GM19025 (cell line): ENCODE measurements around the gene MYO10.
"Not testable (repeated sequence)": the region's sequence is repeated elsewhere in the genome, so short reads cannot be mapped to it uniquely, and the experiment has no call there.

Experiments
- ATAC-seq: cut with Tn5 transposase; IDR thresholded peaks from one replicate; pipeline ENCODE4 v1.9.1; 2021; ENCODE audit warnings: mild to moderate bottlenecking, low read depth, moderate library complexity; ENCODE audit not compliant: unreplicated experiment

The MYO10 gene

GRCh38 chr5:16757146-16757545 lies 178.9 kb downstream of the MYO10 start:
- no peak for ATAC-seq

GRCh38 chr5:16756692-16757091 lies 179.4 kb downstream of the MYO10 start:
- no peak for ATAC-seq

GRCh38 chr5:16755641-16756040 lies 180.4 kb downstream of the MYO10 start:
- no peak for ATAC-seq

- ATAC-seq, result no peak
Observed at GRCh38 chr5:16754601-16755000, 181.5 kb downstream of the MYO10 start.

- no peak for ATAC-seq
Observed at GRCh38 chr5:16754086-16754485, 182.0 kb downstream of the MYO10 start.

GRCh38 chr5:16750445-16750844 lies 185.6 kb downstream of the MYO10 start:
- ATAC-seq, result no peak

DNA sequence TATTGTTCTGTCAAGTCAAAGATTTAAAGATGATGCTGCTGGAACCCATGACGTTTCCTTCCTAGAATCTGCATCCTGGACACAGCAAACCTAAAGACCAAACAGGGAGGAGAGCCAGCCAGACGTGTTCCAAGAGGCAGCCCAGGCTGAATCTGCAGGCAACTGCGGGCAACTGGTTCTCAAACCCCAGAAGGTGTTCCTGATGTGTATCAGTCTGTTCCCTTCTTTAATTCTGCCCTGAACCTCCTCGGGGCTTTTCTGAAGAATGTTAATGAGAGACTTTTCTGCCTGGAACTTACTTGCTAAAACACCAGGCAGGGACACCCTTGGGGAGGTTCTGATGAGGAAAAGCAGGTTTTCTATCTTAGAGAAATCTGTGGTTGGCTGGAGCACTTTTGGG lies 186.5 kb downstream of the MYO10 start:
- no peak for ATAC-seq

GRCh38 chr5:16744164-16744880 lies 191.8 kb downstream of the MYO10 start:
- no peak for ATAC-seq

- no peak for ATAC-seq
Observed at GRCh38 chr5:16742938-16743337, 193.2 kb downstream of the MYO10 start.

- no peak for ATAC-seq
Observed at GRCh38 chr5:16740811-16741392, 195.2 kb downstream of the MYO10 start.

DNA sequence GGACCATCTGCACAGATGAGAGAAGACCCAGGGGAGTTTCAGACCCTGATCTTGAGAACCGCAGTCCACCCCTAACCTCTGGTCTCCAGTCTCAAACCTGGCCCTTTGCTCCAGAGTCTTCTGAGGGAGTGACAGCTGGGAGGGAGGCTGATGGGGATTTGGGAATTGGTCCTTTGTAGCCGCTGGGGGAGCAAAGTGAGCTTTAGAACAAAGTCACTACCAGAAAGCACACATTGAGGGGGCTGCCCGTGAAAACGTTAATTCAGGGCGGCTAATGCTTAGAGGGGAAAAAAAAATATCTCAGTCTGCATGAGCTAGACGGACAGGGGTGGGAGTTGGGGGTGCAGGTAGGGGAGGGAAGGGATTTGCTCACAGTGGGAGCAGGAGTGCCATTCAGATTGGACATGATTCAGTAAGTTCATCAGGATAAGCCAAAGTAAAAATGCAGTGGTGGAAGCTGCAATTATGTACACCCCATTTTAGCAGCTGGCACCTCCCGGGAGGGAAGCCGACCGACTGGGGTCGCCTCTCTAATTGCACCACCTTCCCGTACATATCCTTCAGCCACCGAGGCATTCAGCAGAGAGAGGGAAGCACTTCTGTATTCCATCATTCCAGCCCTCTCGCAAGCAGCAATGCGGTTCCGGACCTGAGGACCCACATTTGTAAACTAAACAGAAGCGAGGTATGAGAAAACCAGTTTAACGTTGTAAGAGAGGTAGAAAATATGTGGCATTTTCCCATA lies 195.8 kb downstream of the MYO10 start:
- ATAC-seq, result no peak

DNA sequence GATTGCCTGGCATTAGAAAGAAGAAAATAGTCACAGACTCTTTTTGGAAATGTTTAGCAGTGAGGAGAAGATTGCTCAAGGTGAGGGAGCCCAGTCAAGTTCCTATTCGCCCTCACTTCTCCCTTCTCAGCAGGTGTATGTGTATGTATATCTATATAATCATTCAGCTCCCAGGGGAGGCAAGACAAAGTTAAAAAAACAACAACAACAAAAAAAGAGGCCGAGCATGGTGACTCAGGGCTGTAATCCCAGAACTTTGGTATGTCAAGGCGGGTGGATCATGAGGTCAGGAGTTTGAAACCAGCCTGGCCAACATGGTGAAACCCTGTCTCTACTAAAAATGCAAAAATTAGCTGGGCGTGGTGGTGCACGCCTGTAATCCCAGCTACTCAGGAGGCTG lies 197.7 kb downstream of the MYO10 start:
- ATAC-seq, result not testable (repeated sequence)

DNA sequence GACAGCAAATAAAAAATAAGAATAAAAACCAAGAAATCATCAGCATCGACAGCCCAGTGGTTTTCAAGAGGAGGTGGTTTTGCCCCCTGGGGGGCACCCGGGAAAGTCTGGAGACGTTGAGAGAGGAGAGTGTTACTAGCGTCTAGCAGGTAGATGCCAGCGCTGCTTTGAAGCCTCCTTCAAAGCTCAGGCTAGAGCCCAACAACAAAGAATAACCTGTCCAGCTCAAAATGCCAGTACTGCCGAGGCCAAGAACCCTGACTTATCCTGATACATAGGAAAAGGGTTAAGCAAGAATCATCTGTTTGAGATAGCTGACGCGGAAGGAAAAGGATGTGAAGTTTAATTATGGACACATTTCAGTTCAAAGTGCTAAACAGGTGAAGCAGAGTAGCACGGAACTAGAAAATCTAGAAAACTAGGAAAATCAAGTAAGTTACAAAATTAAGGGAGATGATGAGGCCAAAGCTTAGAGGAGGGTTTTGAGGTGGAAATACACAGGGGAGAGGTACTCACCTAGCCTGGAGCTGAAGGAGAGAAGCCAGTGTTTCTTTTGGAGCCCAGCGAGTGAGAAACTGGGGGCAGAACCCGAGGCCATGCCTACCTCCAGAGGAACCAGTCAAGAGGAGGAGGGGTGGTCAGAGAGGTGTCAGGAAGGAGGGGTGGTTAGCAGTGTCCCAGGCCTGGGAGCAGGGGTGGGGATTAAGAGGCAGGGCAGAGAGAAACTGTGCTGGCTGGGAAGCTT lies 198.3 kb downstream of the MYO10 start:
- no peak for ATAC-seq

DNA sequence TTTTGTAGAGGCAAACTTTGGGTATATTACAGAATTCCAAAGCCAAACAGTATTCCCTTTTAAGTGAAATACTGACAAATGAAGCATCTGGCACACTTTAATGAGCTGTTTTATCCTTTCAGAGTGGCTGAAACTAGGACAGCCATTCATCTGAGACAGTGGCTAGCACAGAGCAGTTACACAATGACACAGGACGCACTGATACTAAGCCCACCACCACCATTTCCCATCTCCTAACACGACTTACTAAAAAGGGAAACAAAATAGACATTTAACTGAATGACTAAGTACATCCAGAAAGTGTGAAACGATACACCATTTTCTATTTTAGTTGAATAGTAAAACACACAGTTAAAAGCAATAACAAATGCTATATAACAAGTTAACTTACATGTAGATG lies 198.9 kb downstream of the MYO10 start:
- ATAC-seq, result no peak

DNA sequence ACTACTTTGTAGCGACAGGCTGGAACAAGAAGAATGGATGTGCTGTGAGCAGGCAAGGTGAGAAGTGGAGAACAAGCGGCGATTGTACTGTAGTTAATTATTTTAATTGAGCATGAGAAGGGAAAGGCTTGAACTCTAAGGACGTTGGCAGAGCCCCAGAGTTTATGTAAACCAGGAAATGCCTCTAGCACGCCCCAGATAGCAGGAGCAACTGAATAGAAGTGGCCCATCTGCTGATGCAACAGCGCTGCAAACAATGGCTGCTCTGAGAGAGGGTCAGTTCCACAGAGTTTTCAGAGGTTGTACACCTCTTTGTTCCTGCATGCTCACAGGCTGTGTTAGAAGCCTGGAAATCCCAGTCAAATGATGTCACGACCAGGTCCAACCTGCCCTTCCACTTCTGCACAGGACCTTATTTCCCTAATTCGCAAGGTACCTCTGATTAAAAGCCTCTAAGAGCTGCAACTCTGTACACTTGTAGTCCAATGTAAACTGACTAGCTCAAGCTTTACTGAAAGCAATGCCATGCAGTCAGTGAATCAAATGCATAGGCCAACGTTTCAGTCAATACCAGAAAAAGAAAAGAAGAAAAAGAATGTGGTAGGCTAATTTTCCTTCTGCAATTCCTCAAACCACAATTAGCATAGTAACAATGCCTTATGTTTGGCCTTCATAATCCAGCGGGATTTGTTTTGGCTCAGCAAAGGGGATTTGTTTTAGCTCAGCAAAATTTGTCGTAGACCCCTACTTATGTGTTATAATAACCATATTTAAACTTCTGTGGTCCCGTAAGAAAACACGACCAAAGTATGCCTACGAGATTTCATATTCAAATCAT lies 199.7 kb downstream of the MYO10 start:
- ATAC-seq, result no peak

GRCh38 chr5:16735101-16736060 lies 200.7 kb downstream of the MYO10 start:
- ATAC-seq, result no peak

DNA sequence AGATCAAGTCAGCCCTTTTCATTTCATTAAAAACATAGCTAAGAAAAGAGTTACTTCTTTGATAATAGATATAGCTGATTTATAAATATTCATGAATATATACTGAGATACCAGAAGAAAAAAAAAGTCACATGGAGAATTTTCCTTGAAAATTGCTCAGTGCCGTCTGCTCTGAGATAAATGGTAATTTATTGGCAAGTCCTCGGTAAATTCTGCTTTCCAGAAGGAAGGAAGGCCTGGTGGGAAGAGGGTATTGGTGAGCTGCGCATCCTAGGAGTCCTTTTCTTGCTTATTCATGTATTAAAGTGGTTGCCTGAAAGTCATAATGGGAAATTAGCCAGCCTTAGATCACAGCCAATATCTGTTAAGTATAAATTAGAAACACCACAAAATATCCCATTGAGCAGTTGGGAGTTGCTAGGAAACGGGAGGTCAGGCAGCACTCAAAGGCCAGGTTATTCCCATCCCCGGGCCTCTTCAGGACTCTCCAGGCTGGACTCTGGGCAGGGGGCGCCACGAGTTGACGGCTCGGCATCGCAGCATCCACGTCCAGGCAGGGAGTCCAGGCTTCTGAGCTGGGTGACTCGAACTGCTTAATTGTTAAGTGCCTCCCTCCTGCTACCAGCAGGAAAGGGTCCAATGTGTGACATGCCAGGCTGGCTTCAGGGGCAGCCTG lies 202.6 kb downstream of the MYO10 start:
- ATAC-seq, result no peak

- ATAC-seq, result no peak
Observed at GRCh38 chr5:16732356-16732755, 203.7 kb downstream of the MYO10 start.
